Measurements from ENCODE around the gene TJP3. TPM values are rescaled to one million over a fixed set of nuclear protein-coding genes. Genes with fewer than 3 reads are reported as not detected.

TJP3 gene
- total RNA-seq, 1 experiment from 2014 or later = not detected

GRCh38 chr19:3667037-3667638, 41.0 kb upstream of the TJP3 start:
- H3K27ac ChIP-seq (ENCODE audit: low read depth, low read length, poor library complexity, severe bottlenecking) = no peak overlapping the region
- H3K4me1 ChIP-seq (ENCODE audit: insufficient read depth, low read length, poor library complexity, severe bottlenecking) = peaks cover 7% of the 10 kb centered on the region
- POLR2A ChIA-PET (ENCODE audit: low non-redundant PET) = no interaction called here
- BruUV-seq (replicated peaks) = no TSS peak
- H3K4me3 ChIP-seq (ENCODE audit: low read depth, low read length, poor library complexity, severe bottlenecking) = no peak overlapping the region
- CTCF ChIA-PET = interaction anchor here (0.7 kb wide), 1 partner anchor 17 kb away, joined by 3 read pairs; no protein-coding TSS in a partner anchor
- no peaks in the 10 kb centered on the region for H3K27me3 ChIP-seq (replicated peaks; ENCODE audit: insufficient read depth, low read depth, low read length, poor library complexity)
- H3K9me3 ChIP-seq (ENCODE audit: low read depth, low read length, poor library complexity, severe bottlenecking) = no peaks in the 10 kb centered on the region
- peaks cover 4% of the 10 kb centered on the region for H3K36me3 ChIP-seq (ENCODE audit: insufficient read depth, low read length, poor library complexity, severe bottlenecking)
- intact Hi-C loops (cut with micrococcal nuclease; ENCODE audit: unreplicated experiment) = loop anchor here (2.0 kb wide), 1 partner anchor 34 kb away; the partner anchor contains the start of gene PIP5K1C
- TF ChIP-seq EZH2 (IDR thresholded peaks at IDR 0.05; ENCODE audit: borderline replicate concordance, low read depth, low read length, poor library complexity, severe bottlenecking) = no peak
- TF ChIP-seq, protein P1, sequence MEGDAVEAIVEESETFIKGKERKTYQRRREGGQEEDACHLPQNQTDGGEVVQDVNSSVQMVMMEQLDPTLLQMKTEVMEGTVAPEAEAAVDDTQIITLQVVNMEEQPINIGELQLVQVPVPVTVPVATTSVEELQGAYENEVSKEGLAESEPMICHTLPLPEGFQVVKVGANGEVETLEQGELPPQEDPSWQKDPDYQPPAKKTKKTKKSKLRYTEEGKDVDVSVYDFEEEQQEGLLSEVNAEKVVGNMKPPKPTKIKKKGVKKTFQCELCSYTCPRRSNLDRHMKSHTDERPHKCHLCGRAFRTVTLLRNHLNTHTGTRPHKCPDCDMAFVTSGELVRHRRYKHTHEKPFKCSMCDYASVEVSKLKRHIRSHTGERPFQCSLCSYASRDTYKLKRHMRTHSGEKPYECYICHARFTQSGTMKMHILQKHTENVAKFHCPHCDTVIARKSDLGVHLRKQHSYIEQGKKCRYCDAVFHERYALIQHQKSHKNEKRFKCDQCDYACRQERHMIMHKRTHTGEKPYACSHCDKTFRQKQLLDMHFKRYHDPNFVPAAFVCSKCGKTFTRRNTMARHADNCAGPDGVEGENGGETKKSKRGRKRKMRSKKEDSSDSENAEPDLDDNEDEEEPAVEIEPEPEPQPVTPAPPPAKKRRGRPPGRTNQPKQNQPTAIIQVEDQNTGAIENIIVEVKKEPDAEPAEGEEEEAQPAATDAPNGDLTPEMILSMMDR (conservative IDR thresholded peaks at IDR 0.05; ENCODE audit: low read depth, low read length) = no peak
- no peak for DNase-seq (ENCODE audit: low spot score)

- no peak for DNase-seq (ENCODE audit: low spot score)
- intact Hi-C loops (cut with micrococcal nuclease; ENCODE audit: unreplicated experiment) = loop anchor here (2.0 kb wide), 1 partner anchor 33 kb away; the partner anchor contains the start of gene PIP5K1C
- CTCF ChIA-PET = no interaction called here
- H3K27me3 ChIP-seq (replicated peaks; ENCODE audit: insufficient read depth, low read depth, low read length, poor library complexity) = no peaks in the 10 kb centered on the region
- no peaks in the 10 kb centered on the region for H3K9me3 ChIP-seq (ENCODE audit: low read depth, low read length, poor library complexity, severe bottlenecking)
- H3K27ac ChIP-seq (ENCODE audit: low read depth, low read length, poor library complexity, severe bottlenecking) = no peak overlapping the region
- TF ChIP-seq, protein P1 (conservative IDR thresholded peaks at IDR 0.05; ENCODE audit: low read depth, low read length) = no peak
- TF ChIP-seq EZH2 (IDR thresholded peaks at IDR 0.05; ENCODE audit: borderline replicate concordance, low read depth, low read length, poor library complexity, severe bottlenecking) = no peak
- H3K4me1 ChIP-seq (ENCODE audit: insufficient read depth, low read length, poor library complexity, severe bottlenecking) = peaks cover 12% of the 10 kb centered on the region
- peaks cover 4% of the 10 kb centered on the region for H3K36me3 ChIP-seq (ENCODE audit: insufficient read depth, low read length, poor library complexity, severe bottlenecking)
- H3K4me3 ChIP-seq (ENCODE audit: low read depth, low read length, poor library complexity, severe bottlenecking) = no peak overlapping the region
- no TSS peak for BruUV-seq (replicated peaks)
- POLR2A ChIA-PET (ENCODE audit: low non-redundant PET) = no interaction called here
These were observed 40.4 kb upstream of the TJP3 start for GRCh38 chr19:3667766-3668165.

DNA sequence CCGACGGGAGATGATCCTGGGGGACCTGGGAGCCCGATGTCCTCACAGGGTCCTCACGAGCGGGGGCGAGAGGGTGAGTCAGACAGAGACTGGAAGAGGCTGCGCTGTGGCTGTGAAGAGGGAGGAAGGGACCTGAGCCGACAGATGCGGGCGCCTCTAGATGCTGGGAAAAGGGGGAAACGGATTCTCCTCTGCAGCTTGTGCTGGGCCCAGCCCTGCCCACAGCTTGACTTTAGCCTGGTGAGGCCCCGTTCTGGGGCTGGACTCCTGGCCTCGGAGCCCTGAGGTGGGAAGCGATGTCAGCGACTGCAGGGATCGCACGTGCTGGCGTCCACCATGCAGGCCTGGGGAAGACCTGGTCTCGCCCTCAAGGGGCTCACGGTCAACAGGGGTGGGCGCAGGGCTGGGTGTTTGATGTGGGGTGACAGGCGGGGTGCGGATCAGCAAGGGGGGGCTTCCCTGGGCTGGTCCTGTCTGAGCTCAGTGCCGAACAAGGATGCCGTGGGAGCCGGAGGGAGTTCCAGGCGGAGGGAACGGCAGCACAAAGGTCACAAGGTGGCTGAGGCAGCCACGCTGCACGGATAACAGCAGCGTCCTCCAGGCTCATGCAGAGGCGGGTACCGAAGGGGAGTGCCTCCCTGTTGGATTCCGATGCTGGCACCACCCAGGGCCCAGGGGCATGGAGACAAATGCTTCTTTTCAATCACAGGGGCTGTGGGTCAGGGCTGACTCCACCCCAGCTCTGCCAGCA, 39.7 kb upstream of the TJP3 start:
- no peak overlapping the region for H3K27ac ChIP-seq (ENCODE audit: low read depth, low read length, poor library complexity, severe bottlenecking)
- DNase-seq (ENCODE audit: low spot score) = no peak
- no peak for TF ChIP-seq EZH2 (IDR thresholded peaks at IDR 0.05; ENCODE audit: borderline replicate concordance, low read depth, low read length, poor library complexity, severe bottlenecking)
- TF ChIP-seq, protein P1 (conservative IDR thresholded peaks at IDR 0.05; ENCODE audit: low read depth, low read length) = no peak
- ChIA-PET CTCF (no interaction called here), POLR2A (ENCODE audit: low non-redundant PET) (no interaction called here)
- no peaks in the 10 kb centered on the region for H3K27me3 ChIP-seq (replicated peaks; ENCODE audit: insufficient read depth, low read depth, low read length, poor library complexity)
- H3K4me1 ChIP-seq (ENCODE audit: insufficient read depth, low read length, poor library complexity, severe bottlenecking) = peaks cover 12% of the 10 kb centered on the region
- H3K36me3 ChIP-seq (ENCODE audit: insufficient read depth, low read length, poor library complexity, severe bottlenecking) = peaks cover 4% of the 10 kb centered on the region
- BruUV-seq (replicated peaks) = no TSS peak
- no peak overlapping the region for H3K4me3 ChIP-seq (ENCODE audit: low read depth, low read length, poor library complexity, severe bottlenecking)
- intact Hi-C loops (cut with micrococcal nuclease; ENCODE audit: unreplicated experiment) = no loop called here
- no peaks in the 10 kb centered on the region for H3K9me3 ChIP-seq (ENCODE audit: low read depth, low read length, poor library complexity, severe bottlenecking)
